Activated naive CD4-positive, alpha-beta T cell treated with anti-CD3 and anti-CD28 coated beads, Interleukin-2, amount 50 U/mL, for 72 hours (primary cell): ENCODE results near the gene CIAO3. TPM values are rescaled to one million over a fixed set of nuclear protein-coding genes. Genes with fewer than 3 reads are reported as not detected.
"Not testable (repeated sequence)": the region's sequence is repeated elsewhere in the genome, so short reads cannot be mapped to it uniquely, and the experiment has no call there.

ENCODE experiments used
- ATAC-seq, 2 donors: fragments of 150-1000 bp; cut with Tn5 transposase; 2 replicates each; pipeline ENCODE4 v1.10.0; 2021; ENCODE audit warnings: mild to moderate bottlenecking in 2 of 2, moderate library complexity in 2 of 2
- DNase-seq, 2 donors: peaks; one replicate each; pipeline ENCODE4 v3.0.0; 2021 to 2022; ENCODE audit warnings: low spot score in 2 of 2
- H3K27ac Mint-ChIP-seq, 2 donors: one replicate each; pipeline ENCODE4 v1.8.0; 2022; ENCODE audit warnings: mild to moderate bottlenecking in 2 of 2, mixed read lengths in 2 of 2
- H3K36me3 Mint-ChIP-seq, 2 donors: one replicate each; pipeline ENCODE4 v1.8.0; 2022; ENCODE audit warnings: mixed read lengths in 2 of 2
- H3K9me3 Mint-ChIP-seq, 2 donors: one replicate each; pipeline ENCODE4 v1.8.0; 2022; ENCODE audit warnings: mixed read lengths in 2 of 2
- total RNA-seq, 2 donors: library from RNA; stranded (reverse); gene quantifications; one replicate each; pipeline ENCODE4 v1.2.3, GENCODE V29; 2022

CIAO3 gene
- total RNA-seq, 2 donors from 2014 or later: 41.7 to 122 TPM

GRCh38 chr16:764848-765487, 24.2 kb upstream of the CIAO3 start:
- no peaks in the 10 kb centered on the region for H3K36me3 Mint-ChIP-seq
- no peak for ATAC-seq
- DNase-seq: no peak
- H3K27ac Mint-ChIP-seq: no peak overlapping the region
- H3K9me3 Mint-ChIP-seq: no peaks in the 10 kb centered on the region

GRCh38 chr16:764184-764750, 23.5 kb upstream of the CIAO3 start:
- Mint-ChIP-seq H3K9me3 (no peaks in the 10 kb centered on the region), H3K36me3 (no peaks in the 10 kb centered on the region), H3K27ac (no peak overlapping the region)
- DNase-seq (no peak), ATAC-seq (no peak)

- DNase-seq (no peak), ATAC-seq (no peak)
These were observed 22.8 kb upstream of the CIAO3 start for GRCh38 chr16:763369-764183.

GRCh38 chr16:762595-763268, 21.9 kb upstream of the CIAO3 start:
- Mint-ChIP-seq H3K36me3 (no peaks in the 10 kb centered on the region), H3K9me3 (no peaks in the 10 kb centered on the region), H3K27ac (no peak overlapping the region)
- ATAC-seq (peak in 1 of 2 donors; percentile 23), DNase-seq (no peak)

More at GRCh38 chr16:763369-764183, 22.8 kb upstream of the CIAO3 start:
- Mint-ChIP-seq H3K9me3 (no peaks in the 10 kb centered on the region), H3K27ac (no peak overlapping the region), H3K36me3 (no peaks in the 10 kb centered on the region)

- Mint-ChIP-seq H3K36me3 (no peaks in the 10 kb centered on the region), H3K9me3 (no peaks in the 10 kb centered on the region), H3K27ac (no peak overlapping the region)
- ATAC-seq: no peak
- DNase-seq: no peak
These were observed 21.1 kb upstream of the CIAO3 start for GRCh38 chr16:761625-762513.

- peaks cover 0 to 6% of the 10 kb centered on the region in 2 donors for H3K36me3 Mint-ChIP-seq
- ATAC-seq (no peak), DNase-seq (no peak)
- no peaks in the 10 kb centered on the region for H3K9me3 Mint-ChIP-seq
- no peak within 1 kb of the TSS for H3K27ac Mint-ChIP-seq
These were observed 19.9 kb upstream of the CIAO3 start, which contains the start of gene MSLN for GRCh38 chr16:760545-761343. MSLN (plus strand) TSS chr16:760734; CDS start chr16:762681, 1,947 bp downstream.

- ATAC-seq (no peak), DNase-seq (no peak)
- no peaks in the 10 kb centered on the region for H3K9me3 Mint-ChIP-seq
- peaks cover 0 to 6% of the 10 kb centered on the region in 2 donors for H3K36me3 Mint-ChIP-seq
- no peak overlapping the region for H3K27ac Mint-ChIP-seq
These were observed 19.3 kb upstream of the CIAO3 start for GRCh38 chr16:760065-760464.

GRCh38 chr16:759110-759910, 18.5 kb upstream of the CIAO3 start:
- Mint-ChIP-seq H3K36me3 (peaks cover 0 to 6% of the 10 kb centered on the region in 2 donors), H3K27ac (no peak overlapping the region), H3K9me3 (no peaks in the 10 kb centered on the region)
- DNase-seq (no peak), ATAC-seq (no peak)

- H3K27ac Mint-ChIP-seq: no peak overlapping the region
- peak in 1 of 2 donors; percentile 80 for ATAC-seq
- H3K36me3 Mint-ChIP-seq: peaks cover 0 to 6% of the 10 kb centered on the region in 2 donors
- DNase-seq: no peak
- H3K9me3 Mint-ChIP-seq: no peaks in the 10 kb centered on the region
These were observed 15.6 kb upstream of the CIAO3 start for GRCh38 chr16:756428-756827.

- H3K9me3 Mint-ChIP-seq: no peaks in the 10 kb centered on the region
- peaks cover 0 to 6% of the 10 kb centered on the region in 2 donors for H3K36me3 Mint-ChIP-seq
- H3K27ac Mint-ChIP-seq: no peak overlapping the region
- DNase-seq: no peak
- no peak for ATAC-seq
These were observed 13.9 kb upstream of the CIAO3 start for GRCh38 chr16:754656-755055.

- not testable (repeated sequence) for H3K9me3 Mint-ChIP-seq, DNase-seq, H3K36me3 Mint-ChIP-seq, H3K27ac Mint-ChIP-seq, ATAC-seq
These were observed 13.4 kb upstream of the CIAO3 start for GRCh38 chr16:754121-754607.

- Mint-ChIP-seq H3K9me3 (no peaks in the 10 kb centered on the region), H3K27ac (no peak overlapping the region), H3K36me3 (peaks cover 0 to 6% of the 10 kb centered on the region in 2 donors)
- no peak for DNase-seq
- no peak for ATAC-seq
These were observed 11.2 kb upstream of the CIAO3 start for GRCh38 chr16:752007-752312.

- ATAC-seq (no peak), DNase-seq (no peak)
- Mint-ChIP-seq H3K9me3 (no peaks in the 10 kb centered on the region), H3K27ac (no peak overlapping the region), H3K36me3 (peaks cover 0 to 2% of the 10 kb centered on the region in 2 donors)
These were observed 10.6 kb upstream of the CIAO3 start for GRCh38 chr16:751152-752006.

- Mint-ChIP-seq H3K9me3 (no peaks in the 10 kb centered on the region), H3K36me3 (no peaks in the 10 kb centered on the region), H3K27ac (no peak overlapping the region)
- DNase-seq (no peak), ATAC-seq (no peak)
These were observed 9.7 kb upstream of the CIAO3 start for GRCh38 chr16:750485-750884.
